DND-41 (cell line): ENCODE measurements around the gene HIBADH.

ENCODE experiments used
- ATAC-seq: fragments of 200-7000 bp; cut with Tn5 transposase; 3 replicates; pipeline ENCODE4 v1.9.1; 2021; ENCODE audit warnings: low read depth; ENCODE audit not compliant: insufficient read depth
- DNase-seq: peaks from one replicate; pipeline ENCODE4 v3.0.0-alpha.2; 2020
- H2AFZ ChIP-seq: 2 replicates; pipeline ENCODE4 v1.6.0; 2012; ENCODE audit warnings: low read depth, low read length
- H3K27ac ChIP-seq: 2 replicates; pipeline ENCODE4 v1.5.1; 2012; ENCODE audit warnings: low read length, inconsistent platforms
- H3K27me3 ChIP-seq: fragments of 200-600 bp; sonication (generic); 2 replicates; pipeline ENCODE4 v1.6.0; 2012; ENCODE audit warnings: low read length, mild to moderate bottlenecking, inconsistent platforms; ENCODE audit not compliant: insufficient read depth, poor library complexity
- H3K36me3 ChIP-seq: 2 replicates; pipeline ENCODE4 v1.5.1; 2012; ENCODE audit warnings: low read length, inconsistent platforms; ENCODE audit not compliant: insufficient read depth
- H3K4me1 ChIP-seq: 2 replicates; pipeline ENCODE4 v1.5.1; 2012; ENCODE audit warnings: mild to moderate bottlenecking, low read length; ENCODE audit not compliant: insufficient read depth
- H3K4me2 ChIP-seq: 2 replicates; pipeline ENCODE4 v1.6.0; 2012; ENCODE audit warnings: mild to moderate bottlenecking, moderate library complexity, low read length, inconsistent platforms; ENCODE audit not compliant: insufficient read depth
- H3K4me3 ChIP-seq, 2 experiments: fragments of 200-600 bp in 1 of 2; shearing (Covaris generic) in 1 of 2; 2 replicates each; pipeline ENCODE4 v1.5.1; 2012 to 2016; ENCODE audit warnings: inconsistent platforms in 2 of 2, low read length in 2 of 2, mild to moderate bottlenecking in 2 of 2, low read depth in 1 of 2, moderate library complexity in 1 of 2
- H3K79me2 ChIP-seq: 2 replicates; pipeline ENCODE4 v1.6.0; 2012; ENCODE audit warnings: low read length, inconsistent platforms; ENCODE audit not compliant: insufficient read depth
- H3K9ac ChIP-seq: 2 replicates; pipeline ENCODE4 v1.6.0; 2012; ENCODE audit warnings: low read depth, mild to moderate bottlenecking, inconsistent platforms, low read length, moderate library complexity
- H3K9me3 ChIP-seq: 2 replicates; pipeline ENCODE4 v1.5.1; 2012; ENCODE audit warnings: low read length, moderate library complexity, mild to moderate bottlenecking, inconsistent platforms; ENCODE audit not compliant: insufficient read depth, severe bottlenecking
- H4K20me1 ChIP-seq: 2 replicates; pipeline ENCODE4 v1.6.0; 2012; ENCODE audit warnings: low read length; ENCODE audit not compliant: insufficient read depth
- EZH2 ChIP-seq: IDR thresholded peaks from 3 replicates; pipeline ENCODE4 v1.6.1; 2012; ENCODE audit warnings: borderline replicate concordance, low read depth, mild to moderate bottlenecking, moderate library complexity, low read length, inconsistent platforms; ENCODE audit not compliant: severe bottlenecking
- TF ChIP-seq, protein P1 (sequence below): IDR thresholded peaks from 2 replicates; pipeline ENCODE4 v1.5.1; 2012; ENCODE audit warnings: borderline replicate concordance, low read length, moderate library complexity, mild to moderate bottlenecking; ENCODE audit not compliant: poor library complexity, severe bottlenecking; ENCODE audit errors: extremely low read depth

HIBADH gene

DNA sequence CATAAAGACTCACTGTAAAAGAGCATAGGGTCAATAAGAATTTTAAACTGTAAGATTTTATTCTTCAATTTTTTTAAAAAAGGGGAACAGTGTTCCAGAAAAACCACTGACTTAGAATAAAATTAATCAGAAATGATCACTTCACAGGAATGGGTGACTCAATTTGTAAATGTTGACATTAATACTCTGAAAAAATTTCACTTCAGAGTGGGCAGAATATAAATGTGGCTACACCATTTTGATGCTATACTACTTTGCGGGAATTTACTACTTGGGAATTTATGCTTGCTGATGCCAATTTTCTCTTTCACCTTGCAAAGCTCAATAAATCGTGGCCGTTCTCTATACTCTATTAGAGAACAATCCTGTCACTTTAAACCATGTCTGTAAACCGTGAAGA lies 126.9 kb downstream of the HIBADH start:
- no peak for TF ChIP-seq EZH2
- TF ChIP-seq, protein P1, sequence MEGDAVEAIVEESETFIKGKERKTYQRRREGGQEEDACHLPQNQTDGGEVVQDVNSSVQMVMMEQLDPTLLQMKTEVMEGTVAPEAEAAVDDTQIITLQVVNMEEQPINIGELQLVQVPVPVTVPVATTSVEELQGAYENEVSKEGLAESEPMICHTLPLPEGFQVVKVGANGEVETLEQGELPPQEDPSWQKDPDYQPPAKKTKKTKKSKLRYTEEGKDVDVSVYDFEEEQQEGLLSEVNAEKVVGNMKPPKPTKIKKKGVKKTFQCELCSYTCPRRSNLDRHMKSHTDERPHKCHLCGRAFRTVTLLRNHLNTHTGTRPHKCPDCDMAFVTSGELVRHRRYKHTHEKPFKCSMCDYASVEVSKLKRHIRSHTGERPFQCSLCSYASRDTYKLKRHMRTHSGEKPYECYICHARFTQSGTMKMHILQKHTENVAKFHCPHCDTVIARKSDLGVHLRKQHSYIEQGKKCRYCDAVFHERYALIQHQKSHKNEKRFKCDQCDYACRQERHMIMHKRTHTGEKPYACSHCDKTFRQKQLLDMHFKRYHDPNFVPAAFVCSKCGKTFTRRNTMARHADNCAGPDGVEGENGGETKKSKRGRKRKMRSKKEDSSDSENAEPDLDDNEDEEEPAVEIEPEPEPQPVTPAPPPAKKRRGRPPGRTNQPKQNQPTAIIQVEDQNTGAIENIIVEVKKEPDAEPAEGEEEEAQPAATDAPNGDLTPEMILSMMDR = no peak
- DNase-seq (no peak), ATAC-seq (no peak)
- Histone ChIP-seq H2AFZ (no peak overlapping the region), H3K27me3 (no peaks in the 10 kb centered on the region), H4K20me1 (no peaks in the 10 kb centered on the region), H3K27ac (no peak overlapping the region), H3K79me2 (no peaks in the 10 kb centered on the region), H3K9me3 (no peaks in the 10 kb centered on the region), H3K36me3 (peaks cover 15% of the 10 kb centered on the region), H3K4me2 (no peak overlapping the region), H3K4me3 (no peak overlapping the region), H3K4me1 (no peaks in the 10 kb centered on the region), H3K9ac (no peak overlapping the region)

DNA sequence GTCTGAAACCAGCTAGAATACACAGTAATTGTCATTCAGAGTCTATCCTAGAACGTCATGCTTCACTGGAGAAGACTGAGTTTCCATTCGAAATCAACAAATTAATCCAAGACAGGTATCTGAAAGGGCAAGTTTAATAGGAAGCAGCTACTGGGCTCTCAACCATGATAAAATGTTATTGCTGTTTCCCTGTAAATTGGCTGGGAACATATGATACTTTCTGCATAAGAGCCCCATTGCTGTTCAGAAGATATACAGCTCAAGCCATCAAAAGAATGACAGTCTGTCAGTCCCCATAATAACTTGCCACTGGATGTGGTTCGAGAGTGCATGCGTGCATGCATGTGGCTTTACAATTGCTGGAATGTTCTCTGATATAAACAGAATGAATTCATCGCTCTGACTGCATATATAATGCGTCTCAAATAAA lies 129.0 kb downstream of the HIBADH start:
- Histone ChIP-seq H3K4me2 (no peak overlapping the region), H3K27me3 (no peaks in the 10 kb centered on the region), H3K36me3 (peaks cover 23% of the 10 kb centered on the region; the same call in 1 of the 2 replicates), H3K27ac (no peak overlapping the region), H3K79me2 (no peaks in the 10 kb centered on the region), H3K4me3 (no peak overlapping the region), H3K4me1 (no peaks in the 10 kb centered on the region), H2AFZ (no peak overlapping the region), H3K9ac (no peak overlapping the region), H4K20me1 (no peaks in the 10 kb centered on the region), H3K9me3 (no peaks in the 10 kb centered on the region)
- no peak for TF ChIP-seq EZH2
- DNase-seq (no peak), ATAC-seq (no peak)

DNA sequence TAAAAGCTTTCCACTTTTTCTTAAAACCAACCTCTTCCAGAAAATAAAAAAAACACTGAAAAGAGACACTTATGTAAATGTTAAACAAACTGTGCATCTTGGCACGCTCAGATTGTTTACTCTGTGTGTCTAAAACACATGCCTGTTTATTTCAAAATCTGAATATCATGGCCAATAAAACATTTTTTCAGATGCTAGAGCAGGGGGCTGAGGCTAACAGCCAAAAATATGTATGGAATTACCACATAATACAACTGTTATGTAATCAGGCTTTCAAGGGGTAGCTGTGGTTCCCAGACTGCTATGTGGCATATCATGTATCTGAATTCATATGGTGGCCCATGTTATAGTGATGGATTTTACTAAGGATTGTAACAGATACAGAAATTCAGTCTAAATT lies 130.4 kb downstream of the HIBADH start:
- H4K20me1 ChIP-seq = no peaks in the 10 kb centered on the region
- no peak for DNase-seq
- no peak overlapping the region for H3K9ac ChIP-seq
- H3K4me3 ChIP-seq = no peak overlapping the region
- no peaks in the 10 kb centered on the region for H3K4me1 ChIP-seq
- peaks cover 24% of the 10 kb centered on the region; the same call in 1 of the 2 replicates for H3K36me3 ChIP-seq
- H3K27ac ChIP-seq = no peak overlapping the region
- H3K9me3 ChIP-seq = no peaks in the 10 kb centered on the region
- no peaks in the 10 kb centered on the region for H3K79me2 ChIP-seq
- H3K27me3 ChIP-seq = no peaks in the 10 kb centered on the region
- H2AFZ ChIP-seq = no peak overlapping the region
- H3K4me2 ChIP-seq = no peak overlapping the region
- TF ChIP-seq, protein P1 = no peak
- TF ChIP-seq EZH2 = no peak
- no peak for ATAC-seq

GRCh38 chr7:27527348-27527714 lies 135.4 kb downstream of the HIBADH start:
- TF ChIP-seq EZH2 = no peak
- TF ChIP-seq, protein P1 = no peak
- H3K79me2 ChIP-seq = no peaks in the 10 kb centered on the region
- no peak overlapping the region for H3K27ac ChIP-seq
- no peaks in the 10 kb centered on the region for H4K20me1 ChIP-seq
- H3K4me3 ChIP-seq = no peak overlapping the region
- peaks cover 38% of the 10 kb centered on the region; the same call in 1 of the 2 replicates for H3K36me3 ChIP-seq
- no peak overlapping the region for H2AFZ ChIP-seq
- H3K4me2 ChIP-seq = no peak overlapping the region
- DNase-seq = no peak
- no peaks in the 10 kb centered on the region for H3K4me1 ChIP-seq
- no peaks in the 10 kb centered on the region for H3K9me3 ChIP-seq
- no peaks in the 10 kb centered on the region for H3K27me3 ChIP-seq
- no peak for ATAC-seq
- H3K9ac ChIP-seq = no peak overlapping the region
